Measurements from ENCODE around the gene PTTG2. TPM values are rescaled to one million over a fixed set of nuclear protein-coding genes. Genes with fewer than 3 reads are reported as not detected.

Gene PTTG2
- total RNA-seq, 2 experiments from 2014 or later, result not detected

DNA sequence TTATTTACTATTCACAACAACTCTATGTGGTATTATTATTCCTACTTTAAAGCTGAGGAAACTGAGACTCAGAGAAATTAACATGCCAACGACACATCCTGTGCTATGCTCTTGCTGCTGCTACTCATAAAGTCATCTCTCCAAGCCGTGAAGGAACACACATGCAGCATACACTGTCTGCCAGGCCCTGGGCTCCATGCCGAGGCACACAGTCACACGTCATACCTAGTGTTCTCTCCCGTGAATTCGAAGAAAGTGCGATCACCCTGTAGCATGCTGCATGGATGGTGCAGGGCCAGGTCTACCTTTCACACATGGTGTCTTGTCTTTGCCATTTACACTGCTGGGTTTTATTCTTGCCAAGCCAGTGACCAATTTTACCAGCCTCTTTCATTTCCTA is 35.3 kb upstream of the PTTG2 start:
- H3K9me3 Mint-ChIP-seq, result no peaks in the 10 kb centered on the region
- ChIA-PET CTCF (no interaction called here), POLR2A (no interaction called here)
- H3K4me1 Mint-ChIP-seq (ENCODE audit: low read depth), result peaks cover 42% of the 10 kb centered on the region
- peaks cover 19% of the 10 kb centered on the region for H3K36me3 Mint-ChIP-seq (ENCODE audit: low read depth)
- no peak for TF ChIP-seq CTCF (IDR thresholded peaks at IDR 0.05)
- H3K4me3 Mint-ChIP-seq, result no peak overlapping the region
- intact Hi-C loops (cut with micrococcal nuclease), result loop anchor here (5.0 kb wide), 1 partner anchor 33 kb away; the partner anchor contains the start of gene TBC1D1
- H3K27me3 Mint-ChIP-seq, result no peaks in the 10 kb centered on the region
- DNase-seq, result no peak
- ATAC-seq, result no peak
- H3K27ac Mint-ChIP-seq, result no peak overlapping the region

GRCh38 chr4:37927434-37927833 is 32.8 kb upstream of the PTTG2 start:
- no peak for TF ChIP-seq CTCF (IDR thresholded peaks at IDR 0.05)
- CTCF ChIA-PET, result interaction anchor here (1.1 kb wide), 2 partner anchors 30 to 31 kb away, joined by 3 read pairs; no protein-coding TSS in a partner anchor

GRCh38 chr4:37928426-37929416 is 31.5 kb upstream of the PTTG2 start:
- peaks cover 28% of the 10 kb centered on the region for H3K4me1 Mint-ChIP-seq (ENCODE audit: low read depth)
- POLR2A ChIA-PET, result interaction anchor here (0.7 to 1.0 kb wide), 2 partner anchors 37 to 40 kb away, joined by 3 to 4 read pairs; no protein-coding TSS in a partner anchor
- CTCF ChIA-PET, result interaction anchor here (1.1 kb wide), 1 partner anchor 11 kb away, joined by 3 read pairs; no protein-coding TSS in a partner anchor

More at GRCh38 chr4:37927434-37927833, 32.8 kb upstream of the PTTG2 start:
- H3K4me3 Mint-ChIP-seq, result no peak overlapping the region
- H3K36me3 Mint-ChIP-seq (ENCODE audit: low read depth), result peaks cover 16% of the 10 kb centered on the region
- H3K9me3 Mint-ChIP-seq, result no peaks in the 10 kb centered on the region
- no peaks in the 10 kb centered on the region for H3K27me3 Mint-ChIP-seq
- DNase-seq (no peak), ATAC-seq (no peak)
- H3K27ac Mint-ChIP-seq, result no peak overlapping the region
- H3K4me1 Mint-ChIP-seq (ENCODE audit: low read depth), result peaks cover 33% of the 10 kb centered on the region
- intact Hi-C loops (cut with micrococcal nuclease), result loop anchor here (5.0 kb wide), 1 partner anchor 35 kb away; the partner anchor contains the start of gene TBC1D1
- POLR2A ChIA-PET, result no interaction called here

GRCh38 chr4:37934096-37934495 is 26.1 kb upstream of the PTTG2 start:
- peaks cover 12% of the 10 kb centered on the region for H3K4me1 Mint-ChIP-seq (ENCODE audit: low read depth)
- no peak overlapping the region for H3K4me3 Mint-ChIP-seq
- no peak for TF ChIP-seq CTCF (IDR thresholded peaks at IDR 0.05)
- ATAC-seq (no peak), DNase-seq (no peak)
- ChIA-PET POLR2A (interaction anchor here (1.0 kb wide), 1 partner anchor 31 kb away, joined by 3 read pairs; no protein-coding TSS in a partner anchor), CTCF (interaction anchor here (1.0 kb wide), 1 partner anchor 18 kb away, joined by 3 read pairs; no protein-coding TSS in a partner anchor)
- intact Hi-C loops (cut with micrococcal nuclease), result no loop called here
- H3K9me3 Mint-ChIP-seq, result peaks cover 3% of the 10 kb centered on the region
- no peaks in the 10 kb centered on the region for H3K27me3 Mint-ChIP-seq
- no peak overlapping the region for H3K27ac Mint-ChIP-seq
- peaks cover 21% of the 10 kb centered on the region for H3K36me3 Mint-ChIP-seq (ENCODE audit: low read depth)

More at GRCh38 chr4:37928426-37929416, 31.5 kb upstream of the PTTG2 start:
- Mint-ChIP-seq H3K36me3 (ENCODE audit: low read depth) (peaks cover 13% of the 10 kb centered on the region), H3K27ac (no peak overlapping the region), H3K27me3 (no peaks in the 10 kb centered on the region), H3K9me3 (no peaks in the 10 kb centered on the region), H3K4me3 (no peak overlapping the region)
- no peak for TF ChIP-seq CTCF (IDR thresholded peaks at IDR 0.05)
- intact Hi-C loops (cut with micrococcal nuclease), result loop anchor here (5.0 kb wide), 1 partner anchor 36 kb away; the partner anchor contains the start of gene TBC1D1
- ATAC-seq (peak; percentile 51), DNase-seq (no peak)

Measured in activated CD8-positive, alpha-beta T cell treated with anti-CD3 and anti-CD28 coated beads for 36 hours (primary cell).